HepG2 (cell line): ENCODE results near the gene CUEDC2. TPM values are rescaled to one million over a fixed set of nuclear protein-coding genes. Genes with fewer than 3 reads are reported as not detected.

ENCODE experiments used
- ARID3A ChIP-seq: IDR thresholded peaks from 2 replicates; pipeline ENCODE4 v1.6.1; 2012; ENCODE audit warnings: low read depth, low read length, improper control_type of control experiment
- BORCS8-MEF2B ChIP-seq: sonication (generic); formaldehyde crosslinking; IDR thresholded peaks from 2 replicates; pipeline ENCODE4 v1.8.0; 2022; ENCODE audit warnings: mild to moderate bottlenecking, missing genetic modification reagents
- CC2D1A ChIP-seq: sonication (generic); formaldehyde crosslinking; IDR thresholded peaks from 2 replicates; pipeline ENCODE4 v1.8.1; 2023; ENCODE audit warnings: mild to moderate bottlenecking, missing genetic modification reagents
- HDAC1 ChIP-seq: sonication (generic); formaldehyde crosslinking; IDR thresholded peaks from 2 replicates; pipeline ENCODE4 v1.5.1; 2020; ENCODE audit warnings: mild to moderate bottlenecking, missing genetic modification reagents
- NFE2 ChIP-seq: sonication (generic); formaldehyde crosslinking; IDR thresholded peaks from 2 replicates; pipeline ENCODE4 v1.4.0; 2020; ENCODE audit warnings: missing genetic modification reagents
- SIX4 ChIP-seq: sonication (generic); formaldehyde crosslinking; IDR thresholded peaks from 2 replicates; pipeline ENCODE4 v1.4.0; 2020; ENCODE audit warnings: missing genetic modification reagents
- THYN1 ChIP-seq: sonication (generic); formaldehyde crosslinking; IDR thresholded peaks from 2 replicates; pipeline ENCODE4 v1.8.1; 2023; ENCODE audit warnings: low read depth, mild to moderate bottlenecking, moderate library complexity, missing genetic modification reagents, borderline replicate concordance
- WIZ ChIP-seq: sonication (generic); formaldehyde crosslinking; IDR thresholded peaks from 2 replicates; pipeline ENCODE4 v1.5.1; 2020; ENCODE audit warnings: mild to moderate bottlenecking, missing genetic modification reagents
- ZBTB3 ChIP-seq: sonication (generic); formaldehyde crosslinking; IDR thresholded peaks from 2 replicates; pipeline ENCODE4 v1.4.0; 2020; ENCODE audit warnings: low read depth, mild to moderate bottlenecking, moderate library complexity, missing genetic modification reagents, borderline replicate concordance
- ZNF160 ChIP-seq: sonication (generic); formaldehyde crosslinking; IDR thresholded peaks from 2 replicates; pipeline ENCODE4 v1.8.0; 2022; ENCODE audit warnings: mild to moderate bottlenecking, inconsistent platforms, missing genetic modification reagents
- ZNF205 ChIP-seq: IDR thresholded peaks from 2 replicates; pipeline ENCODE4 v1.6.1; 2018; ENCODE audit warnings: missing biosample characterization, missing genetic modification reagents
- ZNF343 ChIP-seq: sonication (generic); formaldehyde crosslinking; IDR thresholded peaks from 2 replicates; pipeline ENCODE4 v1.4.0; 2020; ENCODE audit warnings: mild to moderate bottlenecking, missing genetic modification reagents
- ZNF543 ChIP-seq: sonication (generic); formaldehyde crosslinking; IDR thresholded peaks from 2 replicates; pipeline ENCODE4 v1.4.0; 2020; ENCODE audit warnings: mild to moderate bottlenecking, missing genetic modification reagents
- ZNF652 ChIP-seq: IDR thresholded peaks from 2 replicates; pipeline ENCODE4 v1.6.1; 2016; ENCODE audit warnings: low read depth, borderline replicate concordance
- ZNF766 ChIP-seq: sonication (generic); formaldehyde crosslinking; IDR thresholded peaks from 2 replicates; pipeline ENCODE4 v1.5.0; 2020; ENCODE audit warnings: missing genetic modification reagents, borderline replicate concordance
- ZSCAN5A ChIP-seq: sonication (generic); formaldehyde crosslinking; IDR thresholded peaks from 2 replicates; pipeline ENCODE4 v1.8.0; 2022; ENCODE audit warnings: mild to moderate bottlenecking, missing genetic modification reagents, borderline replicate concordance
- polyA plus RNA-seq, 8 experiments: library from polyadenylated mRNA; depleted of rRNA in 3 of 8; stranded (reverse) in 7 of 8; unstranded in 1 of 8; fragments of >200 nt; fragmentation: Illumina TruSeq in 4 of 8; extraction: Trizol in 4 of 8; gene quantifications; 2 replicates each; pipeline versions ENCODE4 v1.2.1 to v1.2.3, GENCODE V29; 2011 to 2016; ENCODE audit warnings: low read depth in 4 of 8, missing spikeins in 1 of 8, mixed read lengths in 1 of 8; ENCODE audit not compliant: insufficient read depth in 1 of 8
- total RNA-seq, 5 experiments: library from RNA; depleted of rRNA; stranded (reverse); fragments of >200 nt; fragmentation: Illumina TruSeq; extraction: Trizol; gene quantifications; 2 replicates each; pipeline ENCODE4 v1.2.3, GENCODE V29; 2016; ENCODE audit warnings: low read depth in 1 of 5
- TF ChIP-seq, protein P1 (sequence below): sonication (generic); formaldehyde crosslinking; conservative IDR thresholded peaks from 2 replicates; pipeline ENCODE4 v1.4.0; 2020; ENCODE audit warnings: missing genetic modification reagents
- TF ChIP-seq, protein P2 (sequence below): sonication (generic); formaldehyde crosslinking; IDR thresholded peaks from 2 replicates; pipeline ENCODE4 v1.8.1; 2023; ENCODE audit warnings: mild to moderate bottlenecking, missing genetic modification reagents, borderline replicate concordance
- TF ChIP-seq, protein P3 (sequence below): sonication (generic); formaldehyde crosslinking; IDR thresholded peaks from 2 replicates; pipeline ENCODE4 v1.9.0; 2021; ENCODE audit warnings: missing genetic modification reagents, borderline replicate concordance
- TF ChIP-seq, protein P4 (sequence below): sonication (generic); formaldehyde crosslinking; conservative IDR thresholded peaks from 2 replicates; pipeline ENCODE4 v1.4.0; 2020; ENCODE audit warnings: missing genetic modification reagents

The CUEDC2 gene
- total and polyA plus RNA-seq, 2 of the 13 experiments (the other 11 are each of a cell fraction or from before 2014, with no cell fraction given): 13.1 to 18.4 TPM

DNA sequence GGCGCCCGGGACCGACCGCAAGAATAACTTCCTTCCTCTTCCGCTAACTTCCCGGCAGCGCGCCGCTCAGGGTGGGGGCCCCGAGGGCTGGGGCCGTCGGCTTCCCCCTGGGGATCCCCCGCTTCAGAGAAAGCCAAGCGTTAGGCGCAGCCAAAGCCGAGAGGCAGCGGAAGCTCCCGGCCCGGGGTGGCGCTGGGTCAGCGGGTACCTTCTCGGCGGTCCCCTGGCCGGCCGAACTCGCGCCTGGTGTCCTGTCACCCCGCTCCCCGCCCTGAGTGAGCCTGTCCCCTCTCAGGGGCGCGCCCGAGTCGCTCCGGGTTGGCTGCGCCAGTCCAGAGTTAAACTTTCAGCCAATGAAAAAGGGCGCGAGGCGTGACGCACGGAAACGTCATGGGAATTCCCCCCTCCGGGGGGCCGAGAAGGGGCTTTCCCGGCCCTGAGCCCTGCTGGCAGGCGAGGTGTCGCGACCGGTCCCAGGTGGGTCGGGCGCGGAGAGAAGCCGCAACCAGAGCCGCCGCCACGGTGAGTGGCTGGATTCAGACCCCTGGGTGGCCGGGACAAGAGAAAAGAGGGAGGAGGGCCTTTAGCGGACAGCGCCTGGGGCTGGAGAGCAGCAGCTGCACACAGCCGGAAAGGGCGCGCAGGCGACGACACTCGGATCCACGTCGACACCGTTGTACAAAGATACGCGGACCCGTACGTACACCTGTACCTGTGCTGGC lies 38.1 kb downstream of the CUEDC2 start (continued):
- TF ChIP-seq, protein P1, sequence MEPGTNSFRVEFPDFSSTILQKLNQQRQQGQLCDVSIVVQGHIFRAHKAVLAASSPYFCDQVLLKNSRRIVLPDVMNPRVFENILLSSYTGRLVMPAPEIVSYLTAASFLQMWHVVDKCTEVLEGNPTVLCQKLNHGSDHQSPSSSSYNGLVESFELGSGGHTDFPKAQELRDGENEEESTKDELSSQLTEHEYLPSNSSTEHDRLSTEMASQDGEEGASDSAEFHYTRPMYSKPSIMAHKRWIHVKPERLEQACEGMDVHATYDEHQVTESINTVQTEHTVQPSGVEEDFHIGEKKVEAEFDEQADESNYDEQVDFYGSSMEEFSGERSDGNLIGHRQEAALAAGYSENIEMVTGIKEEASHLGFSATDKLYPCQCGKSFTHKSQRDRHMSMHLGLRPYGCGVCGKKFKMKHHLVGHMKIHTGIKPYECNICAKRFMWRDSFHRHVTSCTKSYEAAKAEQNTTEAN (CRISPR knock-in tag): peak; percentile 65
- TF ChIP-seq CC2D1A (CRISPR knock-in tag) (0 out of 2 replicates have a peak, but pooled peaks have one; percentile 28), HDAC1 (CRISPR knock-in tag) (peak; percentile 96), ZNF766 (CRISPR knock-in tag) (peak; percentile 67; the same call in 1 of the 2 replicates), ZNF343 (CRISPR knock-in tag) (0 out of 2 replicates have a peak, but pooled peaks have one; percentile 43), THYN1 (CRISPR knock-in tag) (no peak), ZNF543 (no peak; the same call in 1 of the 2 replicates), ZNF652 (CRISPR knock-in tag) (no peak), ZNF160 (no peak), ZNF205 (CRISPR knock-in tag) (0 out of 2 replicates have a peak, but pooled peaks have one; percentile 26), BORCS8-MEF2B (CRISPR knock-in tag) (no peak), ZBTB3 (CRISPR knock-in tag) (no peak), SIX4 (CRISPR knock-in tag) (no peak), WIZ (no peak), NFE2 (no peak), ARID3A (no peak), ZSCAN5A (CRISPR knock-in tag) (peak; percentile 22; the same call in 1 of the 2 replicates)
- TF ChIP-seq, protein P2, sequence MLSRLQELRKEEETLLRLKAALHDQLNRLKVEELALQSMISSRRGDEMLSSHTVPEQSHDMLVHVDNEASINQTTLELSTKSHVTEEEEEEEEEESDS: no peak
- TF ChIP-seq, protein P3, sequence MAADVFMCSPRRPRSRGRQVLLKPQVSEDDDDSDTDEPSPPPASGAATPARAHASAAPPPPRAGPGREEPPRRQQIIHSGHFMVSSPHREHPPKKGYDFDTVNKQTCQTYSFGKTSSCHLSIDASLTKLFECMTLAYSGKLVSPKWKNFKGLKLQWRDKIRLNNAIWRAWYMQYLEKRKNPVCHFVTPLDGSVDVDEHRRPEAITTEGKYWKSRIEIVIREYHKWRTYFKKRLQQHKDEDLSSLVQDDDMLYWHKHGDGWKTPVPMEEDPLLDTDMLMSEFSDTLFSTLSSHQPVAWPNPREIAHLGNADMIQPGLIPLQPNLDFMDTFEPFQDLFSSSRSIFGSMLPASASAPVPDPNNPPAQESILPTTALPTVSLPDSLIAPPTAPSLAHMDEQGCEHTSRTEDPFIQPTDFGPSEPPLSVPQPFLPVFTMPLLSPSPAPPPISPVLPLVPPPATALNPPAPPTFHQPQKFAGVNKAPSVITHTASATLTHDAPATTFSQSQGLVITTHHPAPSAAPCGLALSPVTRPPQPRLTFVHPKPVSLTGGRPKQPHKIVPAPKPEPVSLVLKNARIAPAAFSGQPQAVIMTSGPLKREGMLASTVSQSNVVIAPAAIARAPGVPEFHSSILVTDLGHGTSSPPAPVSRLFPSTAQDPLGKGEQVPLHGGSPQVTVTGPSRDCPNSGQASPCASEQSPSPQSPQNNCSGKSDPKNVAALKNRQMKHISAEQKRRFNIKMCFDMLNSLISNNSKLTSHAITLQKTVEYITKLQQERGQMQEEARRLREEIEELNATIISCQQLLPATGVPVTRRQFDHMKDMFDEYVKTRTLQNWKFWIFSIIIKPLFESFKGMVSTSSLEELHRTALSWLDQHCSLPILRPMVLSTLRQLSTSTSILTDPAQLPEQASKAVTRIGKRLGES (CRISPR knock-in tag): no peak
- TF ChIP-seq, protein P4, sequence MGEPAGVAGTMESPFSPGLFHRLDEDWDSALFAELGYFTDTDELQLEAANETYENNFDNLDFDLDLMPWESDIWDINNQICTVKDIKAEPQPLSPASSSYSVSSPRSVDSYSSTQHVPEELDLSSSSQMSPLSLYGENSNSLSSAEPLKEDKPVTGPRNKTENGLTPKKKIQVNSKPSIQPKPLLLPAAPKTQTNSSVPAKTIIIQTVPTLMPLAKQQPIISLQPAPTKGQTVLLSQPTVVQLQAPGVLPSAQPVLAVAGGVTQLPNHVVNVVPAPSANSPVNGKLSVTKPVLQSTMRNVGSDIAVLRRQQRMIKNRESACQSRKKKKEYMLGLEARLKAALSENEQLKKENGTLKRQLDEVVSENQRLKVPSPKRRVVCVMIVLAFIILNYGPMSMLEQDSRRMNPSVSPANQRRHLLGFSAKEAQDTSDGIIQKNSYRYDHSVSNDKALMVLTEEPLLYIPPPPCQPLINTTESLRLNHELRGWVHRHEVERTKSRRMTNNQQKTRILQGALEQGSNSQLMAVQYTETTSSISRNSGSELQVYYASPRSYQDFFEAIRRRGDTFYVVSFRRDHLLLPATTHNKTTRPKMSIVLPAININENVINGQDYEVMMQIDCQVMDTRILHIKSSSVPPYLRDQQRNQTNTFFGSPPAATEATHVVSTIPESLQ (CRISPR knock-in tag): no peak
